WTC11 (cell line): ENCODE data around the gene GOLGA6C. TPM values are rescaled to one million over a fixed set of nuclear protein-coding genes. Genes with fewer than 3 reads are reported as not detected.

Experiments
- ATAC-seq: fragments of 200-7000 bp; cut with Tn5 transposase; 2 replicates; pipeline ENCODE4 v1.10.0; 2021; ENCODE audit warnings: mild to moderate bottlenecking, moderate library complexity
- CTCF ChIA-PET: fragments of 300-600 bp; sonication (Branson Sonifier 250); formaldehyde crosslinking; loops from one replicate; lab custom pipeline; 2021; ENCODE audit warnings: antibody characterized with exemption; lab: Charles Lee
- POLR2A ChIA-PET: fragments of 350-600 bp; sonication (Branson Sonifier 250); formaldehyde crosslinking; loops from one replicate; lab custom pipeline; 2021; ENCODE audit warnings: antibody characterized with exemption; lab: Charles Lee
- DNase-seq: peaks from one replicate; pipeline ENCODE4 v3.0.0; 2021; ENCODE audit warnings: low spot score
- H3K27ac Mint-ChIP-seq: 2 replicates; pipeline ENCODE4 v1.8.0; 2021; ENCODE audit warnings: mixed read lengths
- H3K27me3 Mint-ChIP-seq: 2 replicates; pipeline ENCODE4 v1.8.0; 2021; ENCODE audit warnings: low read depth, mild to moderate bottlenecking, moderate library complexity, mixed read lengths
- H3K36me3 Mint-ChIP-seq: 2 replicates; pipeline ENCODE4 v1.8.0; 2021; ENCODE audit warnings: mixed read lengths
- H3K4me1 Mint-ChIP-seq: 2 replicates; pipeline ENCODE4 v1.8.0; 2022; ENCODE audit warnings: mixed read lengths
- H3K4me3 Mint-ChIP-seq: 2 replicates; pipeline ENCODE4 v1.8.0; 2021; ENCODE audit warnings: mild to moderate bottlenecking, moderate library complexity, mixed read lengths
- H3K9me3 Mint-ChIP-seq: 2 replicates; pipeline ENCODE4 v1.8.0; 2021; ENCODE audit warnings: mixed read lengths
- ATF1 ChIP-seq: sonication (generic); formaldehyde crosslinking; IDR thresholded peaks from 2 replicates; pipeline ENCODE4 v1.8.1; 2023; ENCODE audit warnings: mild to moderate bottlenecking, moderate library complexity, missing genetic modification reagents
- ATF6 ChIP-seq: sonication (generic); formaldehyde crosslinking; IDR thresholded peaks from 2 replicates; pipeline ENCODE4 v1.8.1; 2023; ENCODE audit warnings: mild to moderate bottlenecking, missing genetic modification reagents
- CDX4 ChIP-seq: fragments of 250-450 bp; sonication (Bioruptor Pico); IDR thresholded peaks from 2 replicates; pipeline ENCODE4 v1.9.0; 2021; ENCODE audit warnings: moderate library complexity, mild to moderate bottlenecking, inconsistent platforms, borderline replicate concordance
- CREM ChIP-seq: sonication (generic); formaldehyde crosslinking; IDR thresholded peaks from 2 replicates; pipeline ENCODE4 v1.8.1; 2022; ENCODE audit warnings: mild to moderate bottlenecking, missing genetic modification reagents, moderate library complexity
- E2F4 ChIP-seq: sonication (generic); formaldehyde crosslinking; IDR thresholded peaks from 2 replicates; pipeline ENCODE4 v1.8.1; 2022; ENCODE audit warnings: low read depth, mild to moderate bottlenecking, moderate library complexity, missing genetic modification reagents, borderline replicate concordance
- FOXJ3 ChIP-seq: sonication (generic); formaldehyde crosslinking; IDR thresholded peaks from 2 replicates; pipeline ENCODE4 v1.9.0; 2021; ENCODE audit warnings: missing genetic modification reagents, mild to moderate bottlenecking, borderline replicate concordance
- HMGXB4 ChIP-seq: sonication (generic); formaldehyde crosslinking; IDR thresholded peaks from 2 replicates; pipeline ENCODE4 v1.8.1; 2023; ENCODE audit warnings: mild to moderate bottlenecking, moderate library complexity, missing genetic modification reagents
- JAZF1 ChIP-seq: fragments of 250-450 bp; sonication (Bioruptor Pico); IDR thresholded peaks from 2 replicates; pipeline ENCODE4 v1.9.0; 2021; ENCODE audit warnings: moderate library complexity, mild to moderate bottlenecking, inconsistent platforms
- MYBL2 ChIP-seq: sonication (generic); formaldehyde crosslinking; IDR thresholded peaks from 2 replicates; pipeline ENCODE4 v1.8.1; 2023; ENCODE audit warnings: mild to moderate bottlenecking, moderate library complexity, missing genetic modification reagents
- NFYB ChIP-seq: sonication (generic); formaldehyde crosslinking; conservative IDR thresholded peaks from 2 replicates; pipeline ENCODE4 v1.8.0; 2022; ENCODE audit warnings: low read depth, missing genetic modification reagents
- RELA ChIP-seq: sonication (generic); formaldehyde crosslinking; IDR thresholded peaks from 2 replicates; pipeline ENCODE4 v1.8.1; 2022; ENCODE audit warnings: missing genetic modification reagents, mild to moderate bottlenecking, borderline replicate concordance
- RORB ChIP-seq: fragments of 250-450 bp; sonication (Bioruptor Pico); IDR thresholded peaks from 2 replicates; pipeline ENCODE4 v1.9.0; 2021; ENCODE audit warnings: mild to moderate bottlenecking
- TCF7 ChIP-seq: sonication (generic); formaldehyde crosslinking; IDR thresholded peaks from 2 replicates; pipeline ENCODE4 v1.8.0; 2022; ENCODE audit warnings: mild to moderate bottlenecking, low read depth, missing genetic modification reagents, moderate library complexity
- TEAD4 ChIP-seq: sonication (generic); formaldehyde crosslinking; IDR thresholded peaks from 2 replicates; pipeline ENCODE4 v1.8.0; 2022; ENCODE audit warnings: mild to moderate bottlenecking, missing genetic modification reagents
- ZBTB21 ChIP-seq: sonication (generic); formaldehyde crosslinking; IDR thresholded peaks from 2 replicates; pipeline ENCODE4 v1.8.1; 2023; ENCODE audit warnings: mild to moderate bottlenecking, missing genetic modification reagents, borderline replicate concordance
- ZNF121 ChIP-seq: sonication (generic); formaldehyde crosslinking; IDR thresholded peaks from 2 replicates; pipeline ENCODE4 v1.8.0; 2023; ENCODE audit warnings: missing genetic modification reagents
- ZNF281 ChIP-seq: sonication (generic); formaldehyde crosslinking; IDR thresholded peaks from 2 replicates; pipeline ENCODE4 v1.8.0; 2023; ENCODE audit warnings: mild to moderate bottlenecking, missing genetic modification reagents
- ZNF396 ChIP-seq: fragments of 250-450 bp; sonication (Bioruptor Pico); IDR thresholded peaks from 2 replicates; pipeline ENCODE4 v1.8.0; 2021; ENCODE audit warnings: mild to moderate bottlenecking, moderate library complexity, borderline replicate concordance
- ZNF423 ChIP-seq: fragments of 250-450 bp; sonication (Bioruptor Pico); IDR thresholded peaks from 2 replicates; pipeline ENCODE4 v2.1.2; 2022; ENCODE audit warnings: mild to moderate bottlenecking, moderate library complexity
- ZNF512 ChIP-seq: sonication (generic); formaldehyde crosslinking; IDR thresholded peaks from 2 replicates; pipeline ENCODE4 v1.8.1; 2022; ENCODE audit warnings: missing genetic modification reagents, borderline replicate concordance
- total RNA-seq: library from RNA; stranded (reverse); gene quantifications from 3 replicates; pipeline ENCODE4 v1.2.3, GENCODE V29; 2021

GOLGA6C gene
- total RNA-seq, 1 experiment from 2014 or later = 0.52 TPM

GRCh38 chr15:75313116-75313845 lies 55.1 kb downstream of the GOLGA6C start:
- H3K4me1 Mint-ChIP-seq = 0 out of 2 replicates have a peak, but pooled peaks cover 2% of the 10 kb centered on the region
- DNase-seq = no peak

GRCh38 chr15:75314552-75315290 lies 56.6 kb downstream of the GOLGA6C start:
- Mint-ChIP-seq H3K4me1 (no peaks in the 10 kb centered on the region), H3K9me3 (peaks cover 2% of the 10 kb centered on the region), H3K4me3 (no peak overlapping the region), H3K27me3 (peaks cover 26% of the 10 kb centered on the region), H3K36me3 (no peaks in the 10 kb centered on the region), H3K27ac (no peak overlapping the region)
- CTCF ChIA-PET = no interaction called here
- POLR2A ChIA-PET = no interaction called here
- DNase-seq (no peak), ATAC-seq (no peak)
- TF ChIP-seq TEAD4 (CRISPR knock-in tag) (no peak), ZBTB21 (CRISPR knock-in tag) (no peak), ATF6 (CRISPR knock-in tag) (no peak), TCF7 (CRISPR knock-in tag) (no peak), HMGXB4 (no peak), NFYB (CRISPR knock-in tag) (no peak), ATF1 (no peak), RORB (CRISPR knock-in tag) (no peak)

More at GRCh38 chr15:75313116-75313845, 55.1 kb downstream of the GOLGA6C start:
- no peak overlapping the region for H3K27ac Mint-ChIP-seq
- H3K27me3 Mint-ChIP-seq = peaks cover 24% of the 10 kb centered on the region
- ChIA-PET POLR2A (no interaction called here), CTCF (no interaction called here)
- no peak for TF ChIP-seq ZNF423
- no peak for TF ChIP-seq ZNF281 (CRISPR knock-in tag)
- no peak for TF ChIP-seq ZNF396 (CRISPR knock-in tag)
- TF ChIP-seq E2F4 (CRISPR knock-in tag) = no peak
- TF ChIP-seq ZNF512 (CRISPR knock-in tag) = no peak
- TF ChIP-seq MYBL2 (CRISPR knock-in tag) = no peak
- TF ChIP-seq ZNF121 (CRISPR knock-in tag) = no peak
- no peak for TF ChIP-seq ZBTB21 (CRISPR knock-in tag)
- TF ChIP-seq RELA (CRISPR knock-in tag) = no peak
- no peak for TF ChIP-seq CDX4 (CRISPR knock-in tag)
- no peak for TF ChIP-seq JAZF1 (CRISPR knock-in tag)
- no peak for TF ChIP-seq FOXJ3 (CRISPR knock-in tag)
- TF ChIP-seq CREM (CRISPR knock-in tag) = no peak
- no peak overlapping the region for H3K4me3 Mint-ChIP-seq
- no peaks in the 10 kb centered on the region for H3K36me3 Mint-ChIP-seq
- H3K9me3 Mint-ChIP-seq = no peaks in the 10 kb centered on the region
- ATAC-seq = no peak
